Measurements from ENCODE around the gene RPRD2. TPM values are rescaled to one million over a fixed set of nuclear protein-coding genes. Genes with fewer than 3 reads are reported as not detected.
A peak's percentile ranks its signal among the peaks of the same experiment; 100 is the strongest.

Gene RPRD2
- polyA plus RNA-seq, 3 donors: 5.9 to 9.7 (median 8.2) TPM

- Histone ChIP-seq H3K4me2 (replicated peaks; ENCODE audit: extremely low read depth, low read length, poor library complexity, severe bottlenecking) (no peak overlapping the region), H3K27me3 (ENCODE audit: control insufficient read depth in 2 of 2, insufficient read depth in 2 of 2, low read length in 2 of 2) (no peaks in the 10 kb centered on the region), H3K4me1 (ENCODE audit: control insufficient read depth in 1 of 2, insufficient read depth in 2 of 2, low read length in 2 of 2) (peaks cover 0 to 4% of the 10 kb centered on the region in 2 donors), H3K9me3 (replicated peaks in 1 of 2; ENCODE audit: control insufficient read depth in 1 of 2, insufficient read depth in 1 of 2, low read length in 2 of 2) (no peaks in the 10 kb centered on the region), H3K36me3 (replicated peaks in 1 of 2; ENCODE audit: control insufficient read depth in 1 of 2, insufficient read depth in 2 of 2, low read length in 2 of 2) (peaks cover 0 to 6% of the 10 kb centered on the region in 2 donors), H3K9ac (ENCODE audit: insufficient read depth, low read length, poor library complexity, severe bottlenecking) (no peak overlapping the region), H2AFZ (ENCODE audit: insufficient read depth, low read depth, low read length, poor library complexity, severe bottlenecking) (no peak overlapping the region), H4K20me1 (ENCODE audit: insufficient read depth, low read length) (peaks cover 97% of the 10 kb centered on the region), H3K4me3 (replicated peaks in 1 of 3; ENCODE audit: low read depth in 2 of 3, low read length in 3 of 3) (no peak overlapping the region), H3K27ac (ENCODE audit: low read depth in 1 of 2, low read length in 2 of 2) (no peak overlapping the region), H3K79me2 (ENCODE audit: insufficient read depth, low read length) (peaks cover 100% of the 10 kb centered on the region)
- H3K4me3 Mint-ChIP-seq: no peak overlapping the region
- intact Hi-C loops (cut with micrococcal nuclease): no loop called here
- no peaks in the 10 kb centered on the region for H3K27me3 Mint-ChIP-seq (ENCODE audit: low read depth in 3 of 3)
- peaks cover 31% of the 10 kb centered on the region for H3K4me1 Mint-ChIP-seq
- TF ChIP-seq CTCF (IDR thresholded peaks at IDR 0.05): no peak
- peaks cover 5 to 10% of the 10 kb centered on the region in 2 donors for H3K36me3 Mint-ChIP-seq
- H3K9me3 Mint-ChIP-seq: peaks cover 0 to 2% (median 0%) of the 10 kb centered on the region in 7 donors
- DNase-seq: no peak
- H3K27ac Mint-ChIP-seq: peak overlapping the region in 1 of 7 donors; percentile 21
Observed at GRCh38 chr1:150376110-150376509, 12.2 kb downstream of the RPRD2 start.

GRCh38 chr1:150383631-150384324, 19.8 kb downstream of the RPRD2 start:
- H3K9me3 ChIP-seq (replicated peaks in 1 of 2; ENCODE audit: control insufficient read depth in 1 of 2, insufficient read depth in 1 of 2, low read length in 2 of 2): no peaks in the 10 kb centered on the region
- no peaks in the 10 kb centered on the region for H3K27me3 ChIP-seq (ENCODE audit: control insufficient read depth in 2 of 2, insufficient read depth in 2 of 2, low read length in 2 of 2)
- no peak for TF ChIP-seq CTCF (IDR thresholded peaks at IDR 0.05)
- no peaks in the 10 kb centered on the region for H3K27me3 Mint-ChIP-seq (ENCODE audit: low read depth in 3 of 3)
- H3K4me1 ChIP-seq (ENCODE audit: control insufficient read depth in 1 of 2, insufficient read depth in 2 of 2, low read length in 2 of 2): peaks cover 6 to 11% of the 10 kb centered on the region in 2 donors
- H3K27ac ChIP-seq (ENCODE audit: low read depth in 1 of 2, low read length in 2 of 2): no peak overlapping the region
- H3K4me3 Mint-ChIP-seq: no peak overlapping the region
- H3K9me3 Mint-ChIP-seq: peaks cover 0 to 2% (median 0%) of the 10 kb centered on the region in 7 donors
- H3K9ac ChIP-seq (ENCODE audit: insufficient read depth, low read length, poor library complexity, severe bottlenecking): no peak overlapping the region
- no peak overlapping the region for H3K4me3 ChIP-seq (replicated peaks in 1 of 3; ENCODE audit: low read depth in 2 of 3, low read length in 3 of 3)
- no peak for DNase-seq
- peak overlapping the region in 1 of 7 donors; percentile 15 for H3K27ac Mint-ChIP-seq
- H3K36me3 ChIP-seq (replicated peaks in 1 of 2; ENCODE audit: control insufficient read depth in 1 of 2, insufficient read depth in 2 of 2, low read length in 2 of 2): no peaks in the 10 kb centered on the region
- intact Hi-C loops (cut with micrococcal nuclease): no loop called here
- peaks cover 2 to 7% of the 10 kb centered on the region in 2 donors for H3K36me3 Mint-ChIP-seq
- H3K79me2 ChIP-seq (ENCODE audit: insufficient read depth, low read length): peaks cover 92% of the 10 kb centered on the region
- peaks cover 14% of the 10 kb centered on the region for H3K4me1 Mint-ChIP-seq
- no peak overlapping the region for H3K4me2 ChIP-seq (replicated peaks; ENCODE audit: extremely low read depth, low read length, poor library complexity, severe bottlenecking)
- H4K20me1 ChIP-seq (ENCODE audit: insufficient read depth, low read length): peaks cover 97% of the 10 kb centered on the region
- 90% methylated on average over 2 of the region's 3 CpGs for WGBS (ENCODE audit: insufficient coverage)
- no peak overlapping the region for H2AFZ ChIP-seq (ENCODE audit: insufficient read depth, low read depth, low read length, poor library complexity, severe bottlenecking)

Measured in CD14-positive monocyte (primary cell).